ENCODE results near the gene HYAL3.
"Not testable (repeated sequence)": the region's sequence is repeated elsewhere in the genome, so short reads cannot be mapped to it uniquely, and the experiment has no call there.

The HYAL3 gene

DNA sequence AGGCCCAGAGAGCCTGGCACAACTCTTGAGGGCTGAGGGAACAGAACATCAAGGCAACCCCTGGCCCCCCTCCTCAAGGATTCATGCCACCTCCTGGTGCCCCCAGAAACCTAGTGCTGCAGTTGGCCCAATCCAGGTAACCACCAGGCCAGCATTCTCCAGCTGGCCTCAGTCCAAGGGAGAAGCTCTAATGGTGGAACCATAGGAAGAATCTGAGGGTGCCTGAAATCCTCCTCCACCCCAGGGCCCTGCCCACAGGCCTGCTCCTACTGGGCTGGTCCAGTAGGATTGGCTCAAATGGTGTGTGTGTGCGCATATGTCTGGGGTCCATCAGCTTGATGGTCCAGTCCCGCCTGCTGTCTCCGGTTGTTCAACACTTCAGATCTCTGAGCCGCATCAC lies 15.6 kb upstream of the HYAL3 start:
- H3K27ac ChIP-seq, result no peak overlapping the region
- no peak overlapping the region for H3K4me3 ChIP-seq
- TF ChIP-seq, protein P1, sequence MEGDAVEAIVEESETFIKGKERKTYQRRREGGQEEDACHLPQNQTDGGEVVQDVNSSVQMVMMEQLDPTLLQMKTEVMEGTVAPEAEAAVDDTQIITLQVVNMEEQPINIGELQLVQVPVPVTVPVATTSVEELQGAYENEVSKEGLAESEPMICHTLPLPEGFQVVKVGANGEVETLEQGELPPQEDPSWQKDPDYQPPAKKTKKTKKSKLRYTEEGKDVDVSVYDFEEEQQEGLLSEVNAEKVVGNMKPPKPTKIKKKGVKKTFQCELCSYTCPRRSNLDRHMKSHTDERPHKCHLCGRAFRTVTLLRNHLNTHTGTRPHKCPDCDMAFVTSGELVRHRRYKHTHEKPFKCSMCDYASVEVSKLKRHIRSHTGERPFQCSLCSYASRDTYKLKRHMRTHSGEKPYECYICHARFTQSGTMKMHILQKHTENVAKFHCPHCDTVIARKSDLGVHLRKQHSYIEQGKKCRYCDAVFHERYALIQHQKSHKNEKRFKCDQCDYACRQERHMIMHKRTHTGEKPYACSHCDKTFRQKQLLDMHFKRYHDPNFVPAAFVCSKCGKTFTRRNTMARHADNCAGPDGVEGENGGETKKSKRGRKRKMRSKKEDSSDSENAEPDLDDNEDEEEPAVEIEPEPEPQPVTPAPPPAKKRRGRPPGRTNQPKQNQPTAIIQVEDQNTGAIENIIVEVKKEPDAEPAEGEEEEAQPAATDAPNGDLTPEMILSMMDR (IDR thresholded peaks at IDR 0.05), result no peak
- no peak for DNase-seq (ENCODE audit: low spot score)

DNA sequence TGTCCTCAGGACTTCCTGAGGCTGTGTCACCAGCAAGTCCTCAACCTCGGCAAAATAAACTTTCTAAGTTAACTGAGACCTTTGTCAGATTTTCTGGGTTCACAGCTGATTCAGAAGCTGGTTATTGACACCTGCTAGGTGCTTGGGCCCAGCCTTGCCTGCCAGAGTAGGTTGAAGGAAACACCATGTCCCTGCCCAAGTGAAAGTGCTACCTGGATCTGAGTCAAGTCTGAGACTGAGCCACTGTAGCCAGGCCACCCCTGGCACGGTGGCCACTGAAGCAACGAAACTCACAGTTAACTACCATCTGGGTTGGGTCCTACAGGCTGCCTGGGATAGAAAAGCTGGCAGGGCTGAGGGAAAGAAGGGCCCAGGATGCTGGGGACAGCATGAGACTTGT lies 15.1 kb upstream of the HYAL3 start:
- Histone ChIP-seq H3K27ac (no peak overlapping the region), H3K4me3 (no peak overlapping the region)
- no peak for DNase-seq (ENCODE audit: low spot score)
- TF ChIP-seq, protein P1 (IDR thresholded peaks at IDR 0.05), result no peak

DNA sequence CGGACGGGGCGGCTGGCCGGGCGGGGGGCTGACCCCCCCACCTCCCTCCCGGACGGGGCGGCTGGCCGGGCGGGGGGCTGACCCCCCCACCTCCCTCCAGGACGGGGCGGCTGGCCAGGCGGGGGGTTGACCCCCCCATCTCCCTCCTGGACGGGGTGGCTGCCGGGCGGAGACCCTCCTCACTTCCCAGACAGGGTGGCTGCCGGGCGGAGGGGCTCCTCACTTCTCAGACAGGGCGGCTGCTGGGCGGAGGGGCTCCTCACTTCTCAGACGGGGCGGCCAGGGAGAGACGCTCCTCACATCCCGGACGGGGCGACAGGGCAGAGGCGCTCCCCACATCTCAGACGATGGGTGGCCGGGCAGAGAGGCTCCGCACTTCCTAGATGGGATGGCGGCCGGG lies 12.8 kb upstream of the HYAL3 start:
- DNase-seq (ENCODE audit: low spot score); H3K4me3 ChIP-seq; H3K27ac ChIP-seq: not testable (repeated sequence)

- DNase-seq (ENCODE audit: low spot score), result no peak
- Histone ChIP-seq H3K4me3 (no peak overlapping the region), H3K27ac (no peak overlapping the region)
- TF ChIP-seq, protein P1 (IDR thresholded peaks at IDR 0.05), result no peak
Measured at GRCh38 chr3:50304601-50305000, 5.4 kb upstream of the HYAL3 start.

DNA sequence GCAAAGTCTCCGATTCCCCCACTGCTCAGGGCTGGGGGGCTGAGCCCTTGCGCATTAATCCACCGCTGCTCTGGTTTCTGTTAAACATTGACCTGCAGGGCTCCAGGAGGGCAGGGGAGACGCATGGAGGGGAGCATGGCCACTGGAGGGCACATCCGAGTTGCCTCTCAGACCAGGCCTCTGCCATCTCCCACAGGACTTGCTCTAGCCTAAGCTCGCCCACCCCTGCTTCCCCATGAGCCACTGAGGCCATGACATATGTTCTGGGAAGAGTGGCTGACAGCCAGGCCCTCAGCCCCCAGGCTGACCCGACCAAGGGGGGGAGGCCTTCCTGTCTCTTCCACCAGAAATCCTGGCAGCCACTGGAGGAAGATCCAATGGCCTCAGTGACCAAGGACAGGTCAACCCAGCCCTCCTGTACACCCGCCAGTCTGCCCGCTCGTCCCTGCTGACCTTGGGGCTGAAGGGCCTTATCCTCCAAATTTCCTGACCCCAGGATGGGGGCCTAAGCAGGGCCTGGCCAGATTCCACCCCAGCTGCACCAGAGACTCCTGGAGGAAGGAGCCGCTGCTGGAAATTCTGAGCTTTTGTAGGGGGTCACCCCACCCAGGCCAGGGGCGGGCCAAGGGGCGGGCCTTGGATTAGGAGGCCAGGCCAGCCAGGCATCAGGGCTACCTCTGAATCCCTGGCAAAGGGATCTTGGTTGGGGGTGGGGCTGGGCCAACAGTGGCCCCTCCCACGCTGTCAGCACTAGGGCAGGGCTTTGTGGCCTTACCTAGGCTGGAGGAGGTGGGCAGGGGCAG lies 4.0 kb upstream of the HYAL3 start, which contains the start of gene HYAL1:
Gene HYAL1 (minus strand): TSS at position 562 of the 803 bp plus-strand sequence. CDS start 618 bp downstream, outside the sequence.
- Histone ChIP-seq H3K27ac (peak within 1 kb of the TSS; percentile 23 to 81), H3K4me3 (peak within 1 kb of the TSS; percentile 48)
- TF ChIP-seq, protein P1 (IDR thresholded peaks at IDR 0.05), result no peak
- DNase-seq (ENCODE audit: low spot score), result peak; percentile 82

- Histone ChIP-seq H3K4me3 (peak overlapping the region; percentile 48), H3K27ac (peak overlapping the region; percentile 23 to 81)
- peak; percentile 75 for DNase-seq (ENCODE audit: low spot score)
Measured at GRCh38 chr3:50302095-50303012, 3.1 kb upstream of the HYAL3 start.

More at GRCh38 chr3:50302095-50303012, 3.1 kb upstream of the HYAL3 start:
- TF ChIP-seq, protein P1 (IDR thresholded peaks at IDR 0.05), result no peak
